Coronary artery (tissue), 2 donors: ENCODE data around the gene CLEC3B.

ENCODE experiments used
- DNase-seq: peaks from one replicate; pipeline ENCODE4 v3.0.0-alpha.2; 2017; ENCODE audit warnings: low spot score
- H3K27ac ChIP-seq, 2 donors: fragments of 200-600 bp; sonication (generic); one replicate each; pipeline ENCODE4 v1.5.1; 2016 to 2019
- H3K4me3 ChIP-seq: fragments of 200-600 bp; sonication (generic); 2 replicates; pipeline ENCODE4 v1.5.1; 2016; ENCODE audit warnings: mild to moderate bottlenecking, moderate library complexity
- TF ChIP-seq, protein P1 (sequence below): fragments of 200-600 bp; sonication (generic); IDR thresholded peaks from one replicate; pipeline ENCODE4 v1.5.1; 2019; ENCODE audit warnings: antibody characterized with exemption

Gene CLEC3B

DNA sequence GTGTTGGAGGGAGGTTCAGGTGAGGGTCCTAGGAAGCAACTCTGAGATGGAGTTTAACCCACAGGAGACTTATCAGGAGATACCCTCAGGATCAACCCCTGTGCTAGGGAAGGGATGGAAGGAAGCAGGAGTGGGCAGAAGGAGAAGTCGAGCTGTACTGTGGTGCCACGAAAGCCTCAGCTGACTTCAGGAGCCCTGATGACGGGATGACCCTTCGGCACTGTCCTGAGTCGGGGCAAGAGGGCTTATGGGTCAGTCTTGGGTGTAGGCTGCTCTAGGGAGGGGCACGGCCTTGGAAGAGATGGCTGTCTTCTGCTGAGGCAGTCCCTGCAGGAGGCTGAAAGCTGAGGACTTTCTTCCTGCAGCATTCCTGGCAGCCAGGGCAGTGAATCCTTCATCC, 7.7 kb downstream of the CLEC3B start:
- Histone ChIP-seq H3K27ac (peak overlapping the region in 1 of 2 donors; percentile 84), H3K4me3 (no peak overlapping the region)
- TF ChIP-seq, protein P1, sequence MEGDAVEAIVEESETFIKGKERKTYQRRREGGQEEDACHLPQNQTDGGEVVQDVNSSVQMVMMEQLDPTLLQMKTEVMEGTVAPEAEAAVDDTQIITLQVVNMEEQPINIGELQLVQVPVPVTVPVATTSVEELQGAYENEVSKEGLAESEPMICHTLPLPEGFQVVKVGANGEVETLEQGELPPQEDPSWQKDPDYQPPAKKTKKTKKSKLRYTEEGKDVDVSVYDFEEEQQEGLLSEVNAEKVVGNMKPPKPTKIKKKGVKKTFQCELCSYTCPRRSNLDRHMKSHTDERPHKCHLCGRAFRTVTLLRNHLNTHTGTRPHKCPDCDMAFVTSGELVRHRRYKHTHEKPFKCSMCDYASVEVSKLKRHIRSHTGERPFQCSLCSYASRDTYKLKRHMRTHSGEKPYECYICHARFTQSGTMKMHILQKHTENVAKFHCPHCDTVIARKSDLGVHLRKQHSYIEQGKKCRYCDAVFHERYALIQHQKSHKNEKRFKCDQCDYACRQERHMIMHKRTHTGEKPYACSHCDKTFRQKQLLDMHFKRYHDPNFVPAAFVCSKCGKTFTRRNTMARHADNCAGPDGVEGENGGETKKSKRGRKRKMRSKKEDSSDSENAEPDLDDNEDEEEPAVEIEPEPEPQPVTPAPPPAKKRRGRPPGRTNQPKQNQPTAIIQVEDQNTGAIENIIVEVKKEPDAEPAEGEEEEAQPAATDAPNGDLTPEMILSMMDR = no peak
- DNase-seq = no peak

DNA sequence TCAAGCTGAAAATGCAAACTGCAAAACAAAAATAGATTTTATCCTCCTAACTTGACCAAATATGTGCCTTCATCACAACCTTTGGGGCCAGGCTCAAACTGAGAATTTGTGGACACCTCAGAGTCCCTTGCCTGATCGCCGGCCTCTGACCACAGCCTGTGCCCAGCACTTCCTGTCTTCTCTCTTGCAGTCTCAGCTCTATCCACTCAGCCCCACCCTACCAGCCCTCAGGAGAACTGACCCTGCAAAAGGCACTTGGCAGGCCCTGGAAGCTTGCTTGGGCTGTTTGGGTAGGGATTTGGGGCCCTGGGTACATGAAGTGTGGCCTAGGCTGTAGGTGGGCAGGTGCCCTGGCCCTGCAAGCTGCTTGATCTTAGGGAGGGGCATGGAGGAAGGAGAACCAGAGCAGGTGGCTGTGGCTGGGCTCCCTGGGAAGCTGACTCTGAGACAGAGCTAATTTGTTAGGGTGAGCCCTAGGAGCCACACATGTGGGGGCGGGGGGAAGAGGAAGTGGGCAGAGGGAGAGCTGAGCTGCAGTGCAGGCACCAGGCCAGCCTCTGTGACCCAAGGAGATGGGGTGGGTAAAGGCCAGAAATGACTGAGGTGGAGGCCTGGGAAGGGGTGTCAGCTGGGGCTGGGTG, 8.6 kb downstream of the CLEC3B start:
- H3K4me3 ChIP-seq = no peak overlapping the region
- peak overlapping the region in 1 of 2 donors; percentile 84 for H3K27ac ChIP-seq
- DNase-seq = no peak
- TF ChIP-seq, protein P1 = no peak

DNA sequence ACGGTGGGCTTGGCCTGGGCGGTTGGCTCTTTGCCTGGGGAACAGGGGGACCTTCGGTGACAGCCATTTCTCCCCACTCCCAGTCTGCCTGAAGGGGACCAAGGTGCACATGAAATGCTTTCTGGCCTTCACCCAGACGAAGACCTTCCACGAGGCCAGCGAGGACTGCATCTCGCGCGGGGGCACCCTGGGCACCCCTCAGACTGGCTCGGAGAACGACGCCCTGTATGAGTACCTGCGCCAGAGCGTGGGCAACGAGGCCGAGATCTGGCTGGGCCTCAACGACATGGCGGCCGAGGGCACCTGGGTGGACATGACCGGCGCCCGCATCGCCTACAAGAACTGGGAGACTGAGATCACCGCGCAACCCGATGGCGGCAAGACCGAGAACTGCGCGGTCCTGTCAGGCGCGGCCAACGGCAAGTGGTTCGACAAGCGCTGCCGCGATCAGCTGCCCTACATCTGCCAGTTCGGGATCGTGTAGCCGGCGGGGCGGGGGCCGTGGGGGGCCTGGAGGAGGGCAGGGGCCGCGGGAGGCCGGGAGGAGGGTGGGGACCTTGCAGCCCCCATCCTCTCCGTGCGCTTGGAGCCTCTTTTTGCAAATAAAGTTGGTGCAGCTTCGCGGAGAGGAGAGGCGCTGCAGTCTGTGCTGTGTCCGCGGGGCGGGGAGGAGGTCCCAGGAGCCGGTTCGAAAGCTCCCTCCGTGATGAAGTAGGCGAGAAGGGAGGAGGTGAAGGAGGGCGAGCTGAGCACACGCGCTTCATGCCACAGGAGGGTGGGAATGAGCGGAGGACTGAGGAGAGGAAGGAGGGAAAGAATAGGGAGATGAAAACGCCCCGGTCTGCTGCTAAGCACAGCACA, 9.6 kb downstream of the CLEC3B start:
- H3K27ac ChIP-seq = peak overlapping the region in 1 of 2 donors; percentile 84
- TF ChIP-seq, protein P1 = no peak
- peak overlapping the region; percentile 66 for H3K4me3 ChIP-seq
- DNase-seq = no peak

DNA sequence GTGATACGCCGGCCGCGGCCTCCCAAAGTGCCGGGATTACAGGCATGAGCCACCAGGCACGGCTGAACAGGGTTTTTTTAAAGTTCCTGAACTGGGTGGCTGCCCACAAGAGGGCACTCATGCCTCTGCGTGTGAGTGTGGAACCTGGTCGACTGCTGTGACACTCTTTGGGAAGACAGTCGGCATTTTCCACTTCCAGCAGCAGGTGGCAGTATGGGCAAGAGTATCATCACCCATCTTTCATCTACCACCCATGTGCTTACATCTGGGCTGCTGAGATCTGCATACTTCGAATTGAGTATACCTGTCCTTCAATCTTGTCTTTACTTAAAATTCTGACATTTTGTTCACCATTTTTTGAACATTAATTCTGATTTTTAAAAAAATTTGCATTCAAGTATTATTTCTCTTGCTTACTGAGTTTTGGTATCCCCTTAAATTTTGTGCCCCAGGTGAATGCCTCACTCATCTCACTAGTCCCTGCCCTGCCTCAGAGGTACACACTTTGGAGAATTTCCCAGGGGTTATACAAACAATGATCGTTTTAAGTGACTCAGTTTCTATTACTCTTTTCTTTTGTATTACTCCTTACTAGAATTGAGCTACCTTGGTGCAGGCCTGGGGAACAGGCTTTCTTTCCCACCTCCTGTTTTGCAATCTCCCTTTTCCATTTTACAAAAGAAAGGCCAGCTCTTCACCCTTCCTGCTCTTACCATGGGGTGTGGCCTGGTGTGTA, 11.8 kb downstream of the CLEC3B start:
- no peak overlapping the region for H3K27ac ChIP-seq
- TF ChIP-seq, protein P1 = peak; percentile 84
- peak overlapping the region; percentile 35 for H3K4me3 ChIP-seq
- peak; percentile 92 for DNase-seq

DNA sequence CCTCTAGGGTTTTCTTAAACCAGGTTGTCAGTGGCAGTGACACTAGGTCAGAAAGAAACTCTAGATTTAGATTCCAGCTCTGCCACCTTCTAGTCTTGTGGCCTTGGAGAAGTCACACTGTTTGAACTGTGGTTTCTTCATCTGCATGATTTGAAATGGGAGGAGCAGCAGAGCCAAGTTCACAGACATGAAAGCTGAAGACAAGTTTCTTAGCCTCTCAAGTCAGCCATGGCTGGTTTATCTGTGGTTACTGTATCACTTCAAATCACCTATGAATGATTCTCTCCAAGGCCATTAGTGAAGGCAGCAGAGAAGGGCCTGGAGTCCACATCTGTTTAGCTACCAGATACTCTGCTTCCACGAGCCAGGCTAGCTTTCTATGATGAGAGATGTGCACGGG, 15.6 kb downstream of the CLEC3B start:
- Histone ChIP-seq H3K4me3 (no peak overlapping the region), H3K27ac (no peak overlapping the region)
- DNase-seq = no peak
- TF ChIP-seq, protein P1 = no peak

DNA sequence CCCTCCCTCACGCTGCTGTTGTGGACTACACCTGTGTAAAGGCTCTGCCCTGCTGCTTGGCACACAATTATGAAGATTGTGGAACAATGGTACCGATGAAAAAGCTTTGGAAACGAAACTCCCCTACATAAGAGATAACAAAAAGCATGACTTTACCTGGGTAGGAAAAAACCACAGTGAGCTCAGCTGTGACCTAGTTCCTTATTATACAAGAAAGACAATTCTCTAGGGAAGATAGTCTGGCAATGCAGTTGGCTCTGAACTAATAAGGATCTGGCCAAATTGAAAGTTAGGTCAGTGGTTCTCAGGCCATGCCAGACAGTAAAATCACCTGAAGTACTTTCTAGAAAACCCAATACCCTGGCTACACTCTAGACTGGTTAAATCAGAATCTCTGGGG, 16.1 kb downstream of the CLEC3B start:
- Histone ChIP-seq H3K4me3 (no peak overlapping the region), H3K27ac (no peak overlapping the region)
- no peak for DNase-seq
- TF ChIP-seq, protein P1 = no peak
